HL-60 (cell line): ENCODE data around the gene NOTUM.

Experiments used
- POLR2AphosphoS5 ChIP-seq: IDR thresholded peaks from 2 replicates; pipeline ENCODE4 v1.6.1; 2012; ENCODE audit warnings: low read depth
- TF ChIP-seq, protein P1 (sequence below): IDR thresholded peaks from one replicate; pipeline ENCODE4 v1.5.1; 2011; ENCODE audit warnings: low read length, control low read depth, inconsistent platforms; ENCODE audit not compliant: insufficient read depth
- TF ChIP-seq, protein P2 (sequence below): IDR thresholded peaks from 2 replicates; pipeline ENCODE4 v1.6.1; 2012; ENCODE audit warnings: low read depth; ENCODE audit not compliant: insufficient replicate concordance

DNA sequence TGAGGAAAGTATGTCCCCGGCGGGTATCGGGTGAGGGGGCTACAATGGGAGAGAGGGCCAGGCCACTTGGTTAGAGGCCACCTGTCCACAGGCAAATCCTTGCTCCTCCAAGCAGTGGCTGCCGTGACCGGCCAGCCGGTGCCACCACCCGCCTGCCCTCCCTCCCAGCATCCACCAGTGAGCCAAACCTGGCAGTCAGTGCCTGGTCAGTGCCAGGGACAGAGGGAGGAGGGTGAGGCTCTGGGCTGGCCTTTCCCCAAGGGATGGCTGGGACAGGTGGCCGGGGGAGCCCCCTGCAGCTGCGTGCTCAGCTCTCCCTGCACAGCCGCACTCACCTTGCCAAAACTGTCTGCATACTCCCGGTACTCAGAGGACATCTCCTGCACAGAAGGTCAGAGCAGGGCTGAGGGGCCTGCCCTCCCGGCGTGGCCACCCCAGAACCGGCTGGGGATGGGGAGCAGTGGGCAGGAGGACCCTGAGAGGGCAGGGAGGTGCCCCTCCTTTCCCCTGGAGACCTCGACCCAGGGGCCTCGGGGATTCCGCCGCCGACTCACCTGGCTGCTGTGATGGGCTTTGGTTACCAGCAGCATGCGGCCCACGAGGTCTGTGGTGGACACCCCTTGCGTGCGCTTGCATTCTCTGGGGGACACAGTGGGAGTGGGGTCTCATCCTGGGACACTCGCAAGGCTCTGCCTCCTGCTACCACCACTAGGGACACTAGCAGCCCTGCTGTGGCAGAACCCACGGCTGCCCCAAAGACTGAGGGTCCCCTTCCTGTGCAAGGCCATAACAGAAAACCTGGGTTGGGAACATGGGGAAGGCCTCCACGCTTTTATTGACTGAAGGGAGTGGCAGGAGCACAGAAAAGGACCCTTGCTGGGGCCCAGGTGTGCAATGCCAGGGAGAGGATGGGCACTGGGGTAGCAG is 53.5 kb downstream of the NOTUM start:
- TF ChIP-seq, protein P1, sequence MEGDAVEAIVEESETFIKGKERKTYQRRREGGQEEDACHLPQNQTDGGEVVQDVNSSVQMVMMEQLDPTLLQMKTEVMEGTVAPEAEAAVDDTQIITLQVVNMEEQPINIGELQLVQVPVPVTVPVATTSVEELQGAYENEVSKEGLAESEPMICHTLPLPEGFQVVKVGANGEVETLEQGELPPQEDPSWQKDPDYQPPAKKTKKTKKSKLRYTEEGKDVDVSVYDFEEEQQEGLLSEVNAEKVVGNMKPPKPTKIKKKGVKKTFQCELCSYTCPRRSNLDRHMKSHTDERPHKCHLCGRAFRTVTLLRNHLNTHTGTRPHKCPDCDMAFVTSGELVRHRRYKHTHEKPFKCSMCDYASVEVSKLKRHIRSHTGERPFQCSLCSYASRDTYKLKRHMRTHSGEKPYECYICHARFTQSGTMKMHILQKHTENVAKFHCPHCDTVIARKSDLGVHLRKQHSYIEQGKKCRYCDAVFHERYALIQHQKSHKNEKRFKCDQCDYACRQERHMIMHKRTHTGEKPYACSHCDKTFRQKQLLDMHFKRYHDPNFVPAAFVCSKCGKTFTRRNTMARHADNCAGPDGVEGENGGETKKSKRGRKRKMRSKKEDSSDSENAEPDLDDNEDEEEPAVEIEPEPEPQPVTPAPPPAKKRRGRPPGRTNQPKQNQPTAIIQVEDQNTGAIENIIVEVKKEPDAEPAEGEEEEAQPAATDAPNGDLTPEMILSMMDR: no peak
- TF ChIP-seq, protein P2, sequence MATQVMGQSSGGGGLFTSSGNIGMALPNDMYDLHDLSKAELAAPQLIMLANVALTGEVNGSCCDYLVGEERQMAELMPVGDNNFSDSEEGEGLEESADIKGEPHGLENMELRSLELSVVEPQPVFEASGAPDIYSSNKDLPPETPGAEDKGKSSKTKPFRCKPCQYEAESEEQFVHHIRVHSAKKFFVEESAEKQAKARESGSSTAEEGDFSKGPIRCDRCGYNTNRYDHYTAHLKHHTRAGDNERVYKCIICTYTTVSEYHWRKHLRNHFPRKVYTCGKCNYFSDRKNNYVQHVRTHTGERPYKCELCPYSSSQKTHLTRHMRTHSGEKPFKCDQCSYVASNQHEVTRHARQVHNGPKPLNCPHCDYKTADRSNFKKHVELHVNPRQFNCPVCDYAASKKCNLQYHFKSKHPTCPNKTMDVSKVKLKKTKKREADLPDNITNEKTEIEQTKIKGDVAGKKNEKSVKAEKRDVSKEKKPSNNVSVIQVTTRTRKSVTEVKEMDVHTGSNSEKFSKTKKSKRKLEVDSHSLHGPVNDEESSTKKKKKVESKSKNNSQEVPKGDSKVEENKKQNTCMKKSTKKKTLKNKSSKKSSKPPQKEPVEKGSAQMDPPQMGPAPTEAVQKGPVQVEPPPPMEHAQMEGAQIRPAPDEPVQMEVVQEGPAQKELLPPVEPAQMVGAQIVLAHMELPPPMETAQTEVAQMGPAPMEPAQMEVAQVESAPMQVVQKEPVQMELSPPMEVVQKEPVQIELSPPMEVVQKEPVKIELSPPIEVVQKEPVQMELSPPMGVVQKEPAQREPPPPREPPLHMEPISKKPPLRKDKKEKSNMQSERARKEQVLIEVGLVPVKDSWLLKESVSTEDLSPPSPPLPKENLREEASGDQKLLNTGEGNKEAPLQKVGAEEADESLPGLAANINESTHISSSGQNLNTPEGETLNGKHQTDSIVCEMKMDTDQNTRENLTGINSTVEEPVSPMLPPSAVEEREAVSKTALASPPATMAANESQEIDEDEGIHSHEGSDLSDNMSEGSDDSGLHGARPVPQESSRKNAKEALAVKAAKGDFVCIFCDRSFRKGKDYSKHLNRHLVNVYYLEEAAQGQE: no peak
- no peak for TF ChIP-seq POLR2AphosphoS5
